HepG2 (cell line): ENCODE results near the gene MRI1. TPM values are rescaled to one million over a fixed set of nuclear protein-coding genes. Genes with fewer than 3 reads are reported as not detected.

Experiments used
- ASH2L ChIP-seq: fragments of 300-600, 200-600 bp; sonication (generic); IDR thresholded peaks from 2 replicates; pipeline ENCODE4 v1.7.0; 2017; ENCODE audit warnings: low read depth, mild to moderate bottlenecking, moderate library complexity, mixed read lengths, low read length; ENCODE audit not compliant: insufficient read length
- ATRX ChIP-seq: sonication (generic); formaldehyde crosslinking; IDR thresholded peaks from 2 replicates; pipeline ENCODE4 v1.4.0; 2020; ENCODE audit warnings: missing genetic modification reagents, borderline replicate concordance
- CEBPG ChIP-seq: IDR thresholded peaks from 2 replicates; pipeline ENCODE4 v1.6.1; 2016
- HOXA7 ChIP-seq: sonication (generic); formaldehyde crosslinking; IDR thresholded peaks from 2 replicates; pipeline ENCODE4 v1.8.1; 2022; ENCODE audit warnings: mild to moderate bottlenecking, missing genetic modification reagents, moderate library complexity
- MAFK ChIP-seq, 2 experiments: IDR thresholded peaks in 1 of 2; conservative IDR thresholded peaks in 1 of 2; 2 replicates each; pipeline ENCODE4 v1.6.1; 2011; ENCODE audit warnings: improper control_type of control experiment in 2 of 2, low read length in 2 of 2
- MAZ ChIP-seq, 2 experiments: sonication (generic) in 1 of 2; formaldehyde crosslinking in 1 of 2; IDR thresholded peaks; 2 replicates each; pipeline versions ENCODE4 v1.5.0 to v1.6.1; 2012 to 2020; ENCODE audit warnings: low read depth in 2 of 2, mild to moderate bottlenecking in 2 of 2, borderline replicate concordance in 1 of 2, improper control_type of control experiment in 1 of 2, low read length in 1 of 2, missing genetic modification reagents in 1 of 2, moderate library complexity in 1 of 2
- MLLT10 ChIP-seq: sonication (generic); formaldehyde crosslinking; IDR thresholded peaks from 2 replicates; pipeline ENCODE4 v1.4.0; 2020; ENCODE audit warnings: missing genetic modification reagents
- NFATC3 ChIP-seq: sonication (generic); formaldehyde crosslinking; IDR thresholded peaks from 2 replicates; pipeline ENCODE4 v1.5.1; 2020; ENCODE audit warnings: mild to moderate bottlenecking, missing genetic modification reagents
- NFE2L2 ChIP-seq: fragments of 150-350 bp; IDR thresholded peaks from 2 replicates; pipeline ENCODE4 v1.6.1; 2014; ENCODE audit warnings: low read length
- PHF5A ChIP-seq: IDR thresholded peaks from one replicate; pipeline ENCODE4 v1.6.1; 2018; ENCODE audit warnings: low read depth, missing genetic modification reagents; ENCODE audit not compliant: unreplicated experiment
- SYNCRIP ChIP-seq: fragments of 200-400 bp; formaldehyde crosslinking; IDR thresholded peaks from 2 replicates; pipeline ENCODE4 v1.6.1; 2018; ENCODE audit warnings: mild to moderate bottlenecking, low read depth, low read length; ENCODE audit not compliant: insufficient read depth
- ZC3H13 ChIP-seq: sonication (generic); formaldehyde crosslinking; IDR thresholded peaks from 2 replicates; pipeline ENCODE4 v1.8.1; 2023; ENCODE audit warnings: mild to moderate bottlenecking, missing genetic modification reagents, moderate library complexity
- ZNF142 ChIP-seq: sonication (generic); formaldehyde crosslinking; IDR thresholded peaks from 2 replicates; pipeline ENCODE4 v1.4.0; 2020; ENCODE audit warnings: missing genetic modification reagents
- ZNF776 ChIP-seq: sonication (generic); formaldehyde crosslinking; IDR thresholded peaks from 2 replicates; pipeline ENCODE4 v1.4.0; 2020; ENCODE audit warnings: mild to moderate bottlenecking, missing genetic modification reagents
- polyA plus RNA-seq, 8 experiments: library from polyadenylated mRNA; depleted of rRNA in 3 of 8; stranded (reverse) in 7 of 8; unstranded in 1 of 8; fragments of >200 nt; fragmentation: Illumina TruSeq in 4 of 8; extraction: Trizol in 4 of 8; gene quantifications; 2 replicates each; pipeline versions ENCODE4 v1.2.1 to v1.2.3, GENCODE V29; 2011 to 2016; ENCODE audit warnings: low read depth in 4 of 8, missing spikeins in 1 of 8, mixed read lengths in 1 of 8; ENCODE audit not compliant: insufficient read depth in 1 of 8
- total RNA-seq, 5 experiments: library from RNA; depleted of rRNA; stranded (reverse); fragments of >200 nt; fragmentation: Illumina TruSeq; extraction: Trizol; gene quantifications; 2 replicates each; pipeline ENCODE4 v1.2.3, GENCODE V29; 2016; ENCODE audit warnings: low read depth in 1 of 5
- TF ChIP-seq, protein P1 (sequence below): sonication (generic); formaldehyde crosslinking; IDR thresholded peaks from 2 replicates; pipeline ENCODE4 v1.4.0; 2020; ENCODE audit warnings: mild to moderate bottlenecking, missing genetic modification reagents
- TF ChIP-seq, protein P2 (sequence below): sonication (generic); formaldehyde crosslinking; IDR thresholded peaks from 2 replicates; pipeline ENCODE4 v1.5.0; 2020; ENCODE audit warnings: mild to moderate bottlenecking, missing genetic modification reagents

MRI1 gene
- total and polyA plus RNA-seq, 2 of the 13 experiments (the other 11 are each of a cell fraction or from before 2014, with no cell fraction given), result 20.1 to 20.6 TPM

DNA sequence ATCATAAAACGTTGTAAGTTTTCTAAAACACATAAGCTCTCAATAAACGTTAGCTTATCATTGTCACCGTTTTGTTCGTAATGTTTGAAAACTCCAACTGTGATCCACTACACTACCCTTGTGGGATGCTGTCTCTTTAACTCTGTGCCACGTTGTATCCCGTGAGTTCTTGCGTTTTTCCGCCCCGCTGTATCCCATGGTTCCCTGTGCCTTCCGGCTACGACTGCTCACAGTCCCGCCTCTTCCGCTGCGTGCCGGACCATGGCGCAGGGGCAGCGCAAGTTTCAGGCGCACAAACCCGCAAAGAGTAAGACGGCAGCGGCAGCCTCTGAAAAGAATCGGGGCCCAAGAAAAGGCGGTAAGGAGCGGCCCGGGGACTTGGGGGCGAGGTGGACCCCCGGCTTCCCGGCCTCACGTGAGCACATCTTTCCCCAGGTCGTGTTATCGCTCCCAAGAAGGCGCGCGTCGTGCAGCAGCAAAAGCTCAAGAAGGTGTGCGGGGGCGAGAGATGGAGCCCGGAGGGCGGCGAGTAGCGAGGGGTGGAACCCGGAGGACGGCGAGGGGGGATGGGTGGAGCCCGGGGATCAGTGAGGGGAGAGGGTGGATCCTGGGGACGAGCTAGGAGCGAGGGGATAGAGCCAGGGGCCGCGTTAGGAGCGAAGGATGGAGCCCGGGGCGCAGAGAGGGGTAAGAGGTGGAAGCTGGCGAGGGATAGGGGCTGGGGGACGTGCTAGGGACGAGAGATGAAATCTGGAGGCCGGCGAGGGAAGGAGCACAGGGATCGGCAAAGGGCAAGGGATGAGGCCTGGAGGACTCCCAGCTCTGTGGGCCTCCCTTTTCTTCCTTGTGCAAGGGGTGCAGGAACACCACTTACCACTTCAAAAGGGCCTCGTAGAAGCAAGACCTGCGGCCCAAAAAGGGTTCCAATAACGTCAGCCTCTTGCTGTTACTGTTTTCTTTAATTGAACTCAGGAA lies 10.2 kb downstream of the MRI1 start, which contains the start of gene C19orf53 (continued):
- TF ChIP-seq ZNF142 (CRISPR knock-in tag) (no peak), ASH2L (peak; percentile 93), ATRX (CRISPR knock-in tag) (no peak), ZNF776 (CRISPR knock-in tag) (no peak), MAFK (conservative IDR thresholded peaks at IDR 0.05 in 1 of 2, IDR thresholded peaks at IDR 0.05 in 1 of 2; ENCODE audit: low read length in 2 of 2) (no peak), NFE2L2 (no peak), MLLT10 (CRISPR knock-in tag) (no peak), PHF5A (CRISPR knock-in tag) (peak; percentile 94), NFATC3 (peak; percentile 87), SYNCRIP (no peak), CEBPG (CRISPR knock-in tag) (peak; percentile 61; the same call in 1 of the 2 replicates), HOXA7 (CRISPR knock-in tag) (no peak), ZC3H13 (CRISPR knock-in tag) (peak; percentile 64; the same call in 1 of the 2 replicates), MAZ (IDR thresholded peaks at IDR 0.05; ENCODE audit: borderline replicate concordance, low read depth, low read length) (no peak), MAZ (CRISPR knock-in tag; IDR thresholded peaks at IDR 0.05; ENCODE audit: low read depth) (peak; percentile 86)
- TF ChIP-seq, protein P1, sequence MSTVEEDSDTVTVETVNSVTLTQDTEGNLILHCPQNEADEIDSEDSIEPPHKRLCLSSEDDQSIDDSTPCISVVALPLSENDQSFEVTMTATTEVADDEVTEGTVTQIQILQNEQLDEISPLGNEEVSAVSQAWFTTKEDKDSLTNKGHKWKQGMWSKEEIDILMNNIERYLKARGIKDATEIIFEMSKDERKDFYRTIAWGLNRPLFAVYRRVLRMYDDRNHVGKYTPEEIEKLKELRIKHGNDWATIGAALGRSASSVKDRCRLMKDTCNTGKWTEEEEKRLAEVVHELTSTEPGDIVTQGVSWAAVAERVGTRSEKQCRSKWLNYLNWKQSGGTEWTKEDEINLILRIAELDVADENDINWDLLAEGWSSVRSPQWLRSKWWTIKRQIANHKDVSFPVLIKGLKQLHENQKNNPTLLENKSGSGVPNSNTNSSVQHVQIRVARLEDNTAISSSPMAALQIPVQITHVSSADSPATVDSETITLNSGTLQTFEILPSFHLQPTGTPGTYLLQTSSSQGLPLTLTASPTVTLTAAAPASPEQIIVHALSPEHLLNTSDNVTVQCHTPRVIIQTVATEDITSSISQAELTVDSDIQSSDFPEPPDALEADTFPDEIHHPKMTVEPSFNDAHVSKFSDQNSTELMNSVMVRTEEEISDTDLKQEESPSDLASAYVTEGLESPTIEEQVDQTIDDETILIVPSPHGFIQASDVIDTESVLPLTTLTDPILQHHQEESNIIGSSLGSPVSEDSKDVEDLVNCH (CRISPR knock-in tag), result 0 out of 2 replicates have a peak, but pooled peaks have one; percentile 73
- TF ChIP-seq, protein P2, sequence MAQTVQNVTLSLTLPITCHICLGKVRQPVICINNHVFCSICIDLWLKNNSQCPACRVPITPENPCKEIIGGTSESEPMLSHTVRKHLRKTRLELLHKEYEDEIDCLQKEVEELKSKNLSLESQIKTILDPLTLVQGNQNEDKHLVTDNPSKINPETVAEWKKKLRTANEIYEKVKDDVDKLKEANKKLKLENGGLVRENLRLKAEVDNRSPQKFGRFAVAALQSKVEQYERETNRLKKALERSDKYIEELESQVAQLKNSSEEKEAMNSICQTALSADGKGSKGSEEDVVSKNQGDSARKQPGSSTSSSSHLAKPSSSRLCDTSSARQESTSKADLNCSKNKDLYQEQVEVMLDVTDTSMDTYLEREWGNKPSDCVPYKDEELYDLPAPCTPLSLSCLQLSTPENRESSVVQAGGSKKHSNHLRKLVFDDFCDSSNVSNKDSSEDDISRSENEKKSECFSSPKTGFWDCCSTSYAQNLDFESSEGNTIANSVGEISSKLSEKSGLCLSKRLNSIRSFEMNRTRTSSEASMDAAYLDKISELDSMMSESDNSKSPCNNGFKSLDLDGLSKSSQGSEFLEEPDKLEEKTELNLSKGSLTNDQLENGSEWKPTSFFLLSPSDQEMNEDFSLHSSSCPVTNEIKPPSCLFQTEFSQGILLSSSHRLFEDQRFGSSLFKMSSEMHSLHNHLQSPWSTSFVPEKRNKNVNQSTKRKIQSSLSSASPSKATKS, result 0 out of 2 replicates have a peak, but pooled peaks have one; percentile 19
